MCF 10A (cell line): ENCODE measurements around the gene LPCAT4. TPM values are rescaled to one million over a fixed set of nuclear protein-coding genes. Genes with fewer than 3 reads are reported as not detected.
"Not testable (repeated sequence)": the region's sequence is repeated elsewhere in the genome, so short reads cannot be mapped to it uniquely, and the experiment has no call there.

Experiments used
- BruUV-seq: library from RNA; stranded (reverse); fragments of 400-500 nt; replicated peaks from 2 replicates; lab custom pipeline; 2021; lab: Mats Ljungman, UMichigan
- CTCF ChIA-PET: fragments of 300-600 bp; sonication (Branson Sonifier 250); formaldehyde crosslinking; extraction: SDS; loops from one replicate; lab custom pipeline; 2021; ENCODE audit warnings: antibody characterized with exemption, inconsistent platforms; lab: Yijun Ruan, JAX
- POLR2A ChIA-PET: fragments of 300-600, 350-650 bp; sonication (Branson Sonifier 250); formaldehyde crosslinking; extraction: SDS; loops from one replicate; lab custom pipeline; 2020; ENCODE audit warnings: antibody characterized with exemption, inconsistent platforms; lab: Yijun Ruan, JAX
- DNase-seq: peaks from one replicate; pipeline ENCODE4 v3.0.0-alpha.2; 2018; ENCODE audit not compliant: unreplicated experiment
- H3K27ac Mint-ChIP-seq: one replicate; pipeline ENCODE4 v1.8.0; 2022; ENCODE audit warnings: mild to moderate bottlenecking, low read depth, mixed read lengths; ENCODE audit not compliant: unreplicated experiment
- H3K27me3 Mint-ChIP-seq: one replicate; pipeline ENCODE4 v1.8.0; 2022; ENCODE audit warnings: mixed read lengths; ENCODE audit not compliant: insufficient read depth, unreplicated experiment
- H3K36me3 Mint-ChIP-seq: one replicate; pipeline ENCODE4 v1.8.0; 2022; ENCODE audit warnings: mild to moderate bottlenecking, moderate library complexity, mixed read lengths; ENCODE audit not compliant: insufficient read depth, unreplicated experiment
- H3K4me1 Mint-ChIP-seq: one replicate; pipeline ENCODE4 v1.8.0; 2022; ENCODE audit warnings: mixed read lengths; ENCODE audit not compliant: insufficient read depth, unreplicated experiment
- H3K4me3 Mint-ChIP-seq: one replicate; pipeline ENCODE4 v1.8.0; 2022; ENCODE audit warnings: mild to moderate bottlenecking, moderate library complexity, mixed read lengths; ENCODE audit not compliant: unreplicated experiment
- H3K9me3 Mint-ChIP-seq: one replicate; pipeline ENCODE4 v1.8.0; 2022; ENCODE audit warnings: mixed read lengths; ENCODE audit not compliant: unreplicated experiment
- intact Hi-C: fragments of 100-400 bp; cut with micrococcal nuclease; formaldehyde crosslinking; loops from 2 replicates; pipeline ENCODE4 v1.14.1; 2022
- total RNA-seq: library from RNA; stranded (reverse); gene quantifications from 2 replicates; pipeline ENCODE4 v1.2.3, GENCODE V29; 2022
- TF ChIP-seq, protein P1 (sequence below): fragments of 200-600 bp; IDR thresholded peaks from one replicate; pipeline ENCODE4 v1.8.0; 2022; ENCODE audit warnings: antibody characterized with exemption, mild to moderate bottlenecking; ENCODE audit not compliant: unreplicated experiment

LPCAT4 gene
- total RNA-seq, 1 experiment from 2014 or later: 17.4 TPM

DNA sequence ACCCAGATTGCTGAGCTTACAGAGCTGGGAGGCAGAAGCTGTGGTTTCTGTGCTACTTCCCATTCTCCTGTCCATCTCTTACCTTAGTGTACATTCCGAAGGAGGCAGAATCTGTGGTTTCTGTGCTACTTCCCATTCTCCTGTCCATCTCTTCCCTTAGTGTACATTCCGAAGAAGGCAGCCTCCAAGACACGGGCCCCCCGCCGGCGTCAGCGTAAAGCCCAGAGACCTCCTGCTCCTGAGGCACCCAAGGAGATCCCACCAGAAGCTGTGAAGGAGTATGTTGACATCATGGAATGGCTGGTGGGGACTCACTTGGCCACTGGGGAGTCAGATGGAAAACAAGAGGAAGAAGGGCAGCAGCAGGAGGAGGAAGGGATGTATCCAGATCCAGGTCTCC is 12.7 kb downstream of the LPCAT4 start:
- Mint-ChIP-seq H3K27me3 (peaks cover 7% of the 10 kb centered on the region), H3K4me1 (peaks cover 6% of the 10 kb centered on the region), H3K4me3 (no peak overlapping the region), H3K36me3 (peaks cover 3% of the 10 kb centered on the region), H3K27ac (no peak overlapping the region), H3K9me3 (no peaks in the 10 kb centered on the region)
- POLR2A ChIA-PET: interaction anchor here (1.0 to 1.8 kb wide), 4 partner anchors 10 to 16 kb away, joined by 3 to 9 read pairs (median 6); partner anchors contain the start of genes LPCAT4, NOP10, NUTM1 and SLC12A6
- no TSS peak for BruUV-seq
- CTCF ChIA-PET: interaction anchor here (0.6 to 2.1 kb wide), 6 partner anchors 11 to 233 kb away, joined by 3 to 10 read pairs (median 5); partner anchors contain the start of genes NOP10, NUTM1 and SLC12A6
- DNase-seq: no peak
- TF ChIP-seq, protein P1, sequence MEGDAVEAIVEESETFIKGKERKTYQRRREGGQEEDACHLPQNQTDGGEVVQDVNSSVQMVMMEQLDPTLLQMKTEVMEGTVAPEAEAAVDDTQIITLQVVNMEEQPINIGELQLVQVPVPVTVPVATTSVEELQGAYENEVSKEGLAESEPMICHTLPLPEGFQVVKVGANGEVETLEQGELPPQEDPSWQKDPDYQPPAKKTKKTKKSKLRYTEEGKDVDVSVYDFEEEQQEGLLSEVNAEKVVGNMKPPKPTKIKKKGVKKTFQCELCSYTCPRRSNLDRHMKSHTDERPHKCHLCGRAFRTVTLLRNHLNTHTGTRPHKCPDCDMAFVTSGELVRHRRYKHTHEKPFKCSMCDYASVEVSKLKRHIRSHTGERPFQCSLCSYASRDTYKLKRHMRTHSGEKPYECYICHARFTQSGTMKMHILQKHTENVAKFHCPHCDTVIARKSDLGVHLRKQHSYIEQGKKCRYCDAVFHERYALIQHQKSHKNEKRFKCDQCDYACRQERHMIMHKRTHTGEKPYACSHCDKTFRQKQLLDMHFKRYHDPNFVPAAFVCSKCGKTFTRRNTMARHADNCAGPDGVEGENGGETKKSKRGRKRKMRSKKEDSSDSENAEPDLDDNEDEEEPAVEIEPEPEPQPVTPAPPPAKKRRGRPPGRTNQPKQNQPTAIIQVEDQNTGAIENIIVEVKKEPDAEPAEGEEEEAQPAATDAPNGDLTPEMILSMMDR: no peak
- intact Hi-C loops: no loop called here

DNA sequence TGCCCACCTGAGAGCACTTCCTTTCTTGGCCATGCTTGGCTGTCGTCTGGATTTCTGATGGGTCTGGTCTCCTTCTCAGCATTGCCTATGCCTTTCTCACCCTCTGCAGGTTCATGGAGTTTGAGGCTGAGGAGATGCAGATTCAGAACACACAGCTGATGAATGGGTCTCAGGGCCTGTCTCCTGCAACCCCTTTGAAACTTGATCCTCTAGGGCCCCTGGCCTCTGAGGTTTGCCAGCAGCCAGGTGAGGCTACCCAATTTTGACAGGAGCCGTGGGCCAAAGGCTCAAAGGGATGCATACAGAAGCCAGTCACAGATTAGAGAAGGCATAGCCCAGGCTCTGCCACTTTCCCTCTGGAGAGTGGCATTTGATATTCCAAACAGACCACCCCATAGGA is 13.4 kb downstream of the LPCAT4 start:
- intact Hi-C loops: no loop called here
- no TSS peak for BruUV-seq
- H3K27ac Mint-ChIP-seq: no peak overlapping the region
- DNase-seq: no peak
- POLR2A ChIA-PET: no interaction called here
- no peaks in the 10 kb centered on the region for H3K36me3 Mint-ChIP-seq
- H3K4me1 Mint-ChIP-seq: peaks cover 6% of the 10 kb centered on the region
- no peak overlapping the region for H3K4me3 Mint-ChIP-seq
- TF ChIP-seq, protein P1: no peak
- CTCF ChIA-PET: interaction anchor here (1.0 to 1.9 kb wide), 3 partner anchors 12 to 16 kb away, joined by 3 to 6 read pairs (median 4); partner anchors contain the start of gene SLC12A6
- no peaks in the 10 kb centered on the region for H3K9me3 Mint-ChIP-seq
- peaks cover 13% of the 10 kb centered on the region for H3K27me3 Mint-ChIP-seq

DNA sequence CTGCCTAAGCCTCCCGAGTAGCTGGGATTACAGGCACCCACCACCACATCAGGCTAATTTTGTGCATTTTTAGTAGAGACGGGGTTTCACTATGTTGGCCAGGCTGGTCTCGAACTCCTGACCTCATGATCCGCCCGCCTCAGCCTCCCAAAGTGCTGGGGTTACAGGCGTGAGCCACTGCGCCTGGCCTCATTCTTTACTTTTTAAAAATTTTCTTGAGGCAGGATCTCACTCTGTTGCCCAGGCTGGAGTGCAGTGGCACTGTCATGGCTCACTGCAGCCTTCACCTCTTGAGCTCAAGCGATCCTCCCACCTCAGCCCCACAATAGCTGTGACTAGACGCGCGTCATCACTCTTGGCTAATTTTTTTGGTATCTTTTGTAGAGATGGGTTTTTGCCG is 14.0 kb downstream of the LPCAT4 start:
- H3K9me3 Mint-ChIP-seq, POLR2A ChIA-PET, DNase-seq, H3K4me1 Mint-ChIP-seq, H3K4me3 Mint-ChIP-seq, intact Hi-C loops, H3K27ac Mint-ChIP-seq, H3K36me3 Mint-ChIP-seq, BruUV-seq: not testable (repeated sequence)
- CTCF ChIA-PET: interaction anchor here (1.0 to 1.9 kb wide), 2 partner anchors 13 to 15 kb away, joined by 3 to 4 read pairs; partner anchors contain the start of gene SLC12A6
- peaks cover 20% of the 10 kb centered on the region for H3K27me3 Mint-ChIP-seq

DNA sequence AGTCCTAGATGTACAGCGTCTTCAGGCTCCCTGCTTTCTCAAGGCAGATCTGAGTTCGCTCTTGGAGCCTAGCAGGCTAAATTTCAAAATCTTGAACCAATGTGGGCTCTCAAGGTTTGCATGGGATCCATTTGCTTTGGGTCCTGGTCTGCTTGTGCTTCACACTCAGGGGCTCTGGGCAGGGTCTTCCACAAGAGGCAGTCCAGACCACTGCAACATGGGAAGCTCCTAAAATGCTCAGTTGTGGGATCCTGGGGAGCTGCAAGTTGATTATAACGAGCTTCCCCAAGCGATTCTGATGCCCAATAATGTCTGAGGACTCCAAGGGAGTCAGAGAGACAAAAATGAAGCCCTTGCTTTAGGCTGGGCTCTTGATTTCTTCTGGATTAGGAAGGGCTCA is 17.2 kb downstream of the LPCAT4 start:
- BruUV-seq: no TSS peak
- H3K4me3 Mint-ChIP-seq: no peak overlapping the region
- peaks cover 22% of the 10 kb centered on the region for H3K27me3 Mint-ChIP-seq

More for the DNA sequence above, 17.2 kb downstream of the LPCAT4 start:
- Mint-ChIP-seq H3K36me3 (no peaks in the 10 kb centered on the region), H3K27ac (no peak overlapping the region), H3K9me3 (no peaks in the 10 kb centered on the region), H3K4me1 (no peaks in the 10 kb centered on the region)
- ChIA-PET POLR2A (no interaction called here), CTCF (interaction anchor here (1.0 kb wide), 1 partner anchor 17 kb away, joined by 4 read pairs; the partner anchor contains the start of gene LPCAT4)
- no peak for DNase-seq
- intact Hi-C loops: no loop called here
- TF ChIP-seq, protein P1: no peak
